AG04450 (cell line): ENCODE data around the gene PTGIS. TPM values are rescaled to one million over a fixed set of nuclear protein-coding genes. Genes with fewer than 3 reads are reported as not detected.

Source experiments
- CTCF ChIA-PET: fragments of 300-600, 350-600 bp; formaldehyde crosslinking; extraction: SDS; loops from one replicate; lab custom pipeline; 2022; ENCODE audit warnings: antibody characterized with exemption, inconsistent platforms; lab: Charles Lee
- POLR2A ChIA-PET: fragments of 350-600 bp; formaldehyde crosslinking; extraction: SDS; loops from one replicate; lab custom pipeline; 2021; ENCODE audit warnings: antibody characterized with exemption, inconsistent platforms; lab: Yijun Ruan, JAX
- DNase-seq: peaks from one replicate; pipeline ENCODE4 v3.0.0-alpha.2; 2011; ENCODE audit warnings: low read depth, low spot score
- H3K27ac ChIP-seq: one replicate; pipeline ENCODE4 v1.5.1; 2012; ENCODE audit warnings: low read depth, low read length, control low read depth
- H3K27me3 ChIP-seq: one replicate; pipeline ENCODE4 v1.6.0; 2012; ENCODE audit warnings: low read length; ENCODE audit not compliant: control insufficient read depth, insufficient read depth
- H3K4me3 ChIP-seq: 2 replicates; pipeline ENCODE4 v1.5.1; 2011; ENCODE audit warnings: mild to moderate bottlenecking, low read depth, low read length, control low read depth
- H3K9me3 ChIP-seq: 2 replicates; pipeline ENCODE4 v1.5.1; 2012; ENCODE audit warnings: low read length; ENCODE audit not compliant: control insufficient read depth, insufficient read depth
- CTCF ChIP-seq: IDR thresholded peaks from 2 replicates; pipeline ENCODE4 v1.5.1; 2011; ENCODE audit warnings: low read depth, low read length, control low read depth, inconsistent platforms
- polyA plus RNA-seq: library from polyadenylated mRNA; depleted of rRNA; stranded (reverse); fragments of >200 nt; gene quantifications from 2 replicates; pipeline ENCODE4 v1.2.3, GENCODE V29; 2011

PTGIS gene
- polyA plus RNA-seq, 1 experiment, result 8.1 TPM

GRCh38 chr20:49484180-49485140 lies 83.5 kb downstream of the PTGIS start:
- Histone ChIP-seq H3K9me3 (peaks cover 4% of the 10 kb centered on the region; the same call in 1 of the 2 replicates), H3K27me3 (peaks cover 53% of the 10 kb centered on the region), H3K4me3 (peak overlapping the region; percentile 58), H3K27ac (no peak overlapping the region)
- peak; percentile 69 for TF ChIP-seq CTCF
- peak; percentile 32 for DNase-seq
- POLR2A ChIA-PET, result interaction anchor here (0.6 kb wide), 1 partner anchor 192 kb away, joined by 3 read pairs; no protein-coding TSS in a partner anchor
- CTCF ChIA-PET, result interaction anchor here (0.5 to 2.3 kb wide), 26 partner anchors 9 to 189 kb away, joined by 3 to 35 read pairs (median 5); no protein-coding TSS in a partner anchor

GRCh38 chr20:49483696-49484123 lies 84.2 kb downstream of the PTGIS start:
- Histone ChIP-seq H3K4me3 (no peak overlapping the region), H3K9me3 (peaks cover 4% of the 10 kb centered on the region; the same call in 1 of the 2 replicates), H3K27me3 (peaks cover 46% of the 10 kb centered on the region), H3K27ac (no peak overlapping the region)
- no peak for TF ChIP-seq CTCF
- no peak for DNase-seq
- CTCF ChIA-PET, result interaction anchor here (0.5 to 2.3 kb wide), 18 partner anchors 9 to 160 kb away, joined by 3 to 35 read pairs (median 6); no protein-coding TSS in a partner anchor
- POLR2A ChIA-PET, result interaction anchor here (0.6 kb wide), 1 partner anchor 192 kb away, joined by 3 read pairs; no protein-coding TSS in a partner anchor

GRCh38 chr20:49483018-49483695 lies 84.8 kb downstream of the PTGIS start:
- ChIA-PET POLR2A (no interaction called here), CTCF (interaction anchor here (0.6 to 2.1 kb wide), 5 partner anchors 8 to 149 kb away, joined by 3 to 35 read pairs (median 4); no protein-coding TSS in a partner anchor)
- Histone ChIP-seq H3K27ac (no peak overlapping the region), H3K9me3 (peaks cover 4% of the 10 kb centered on the region; the same call in 1 of the 2 replicates), H3K27me3 (peaks cover 45% of the 10 kb centered on the region), H3K4me3 (no peak overlapping the region)
- DNase-seq, result no peak
- no peak for TF ChIP-seq CTCF

- ChIA-PET POLR2A (interaction anchor here (0.5 kb wide), 1 partner anchor 175 kb away, joined by 3 read pairs; no protein-coding TSS in a partner anchor), CTCF (interaction anchor here (0.6 kb wide), 1 partner anchor 15 kb away, joined by 3 read pairs; no protein-coding TSS in a partner anchor)
- H3K27me3 ChIP-seq, result peaks cover 50% of the 10 kb centered on the region
- H3K27ac ChIP-seq, result no peak within 1 kb of the TSS
- no peak for DNase-seq
- no peak within 1 kb of the TSS for H3K4me3 ChIP-seq
- no peak for TF ChIP-seq CTCF
- peaks cover 4% of the 10 kb centered on the region; the same call in 1 of the 2 replicates for H3K9me3 ChIP-seq
These were observed 85.3 kb downstream of the PTGIS start, which contains the start of gene KCNB1 for GRCh38 chr20:49482621-49483017. Gene KCNB1, minus strand, starts transcription at chr20:49482668. Its CDS starts 188 bp downstream, at chr20:49482480.
